Measurements from ENCODE around the gene FASTKD1.

DNA sequence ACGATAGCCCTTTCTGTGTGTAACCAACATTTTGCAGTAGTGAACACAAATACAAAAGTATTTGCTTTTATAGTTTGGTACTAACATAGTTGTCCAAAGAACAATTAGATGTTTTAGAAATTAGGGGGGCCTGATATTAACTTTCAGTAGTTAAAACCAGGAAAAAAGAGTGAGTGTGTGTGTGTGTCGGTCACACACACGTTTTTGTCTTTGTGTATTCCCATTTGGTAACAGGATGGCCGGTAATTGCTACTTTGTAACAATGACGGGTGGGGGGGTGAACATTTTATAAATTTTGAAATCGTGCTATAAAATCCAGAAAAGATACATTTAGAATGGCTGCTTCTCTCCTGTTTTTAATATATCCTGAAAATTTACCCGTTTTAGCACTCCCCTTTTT, 12.0 kb upstream of the FASTKD1 start:
- TF ChIP-seq, protein P1, sequence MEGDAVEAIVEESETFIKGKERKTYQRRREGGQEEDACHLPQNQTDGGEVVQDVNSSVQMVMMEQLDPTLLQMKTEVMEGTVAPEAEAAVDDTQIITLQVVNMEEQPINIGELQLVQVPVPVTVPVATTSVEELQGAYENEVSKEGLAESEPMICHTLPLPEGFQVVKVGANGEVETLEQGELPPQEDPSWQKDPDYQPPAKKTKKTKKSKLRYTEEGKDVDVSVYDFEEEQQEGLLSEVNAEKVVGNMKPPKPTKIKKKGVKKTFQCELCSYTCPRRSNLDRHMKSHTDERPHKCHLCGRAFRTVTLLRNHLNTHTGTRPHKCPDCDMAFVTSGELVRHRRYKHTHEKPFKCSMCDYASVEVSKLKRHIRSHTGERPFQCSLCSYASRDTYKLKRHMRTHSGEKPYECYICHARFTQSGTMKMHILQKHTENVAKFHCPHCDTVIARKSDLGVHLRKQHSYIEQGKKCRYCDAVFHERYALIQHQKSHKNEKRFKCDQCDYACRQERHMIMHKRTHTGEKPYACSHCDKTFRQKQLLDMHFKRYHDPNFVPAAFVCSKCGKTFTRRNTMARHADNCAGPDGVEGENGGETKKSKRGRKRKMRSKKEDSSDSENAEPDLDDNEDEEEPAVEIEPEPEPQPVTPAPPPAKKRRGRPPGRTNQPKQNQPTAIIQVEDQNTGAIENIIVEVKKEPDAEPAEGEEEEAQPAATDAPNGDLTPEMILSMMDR (IDR thresholded peaks at IDR 0.05; ENCODE audit: borderline replicate concordance, extremely low read depth, low read length, poor library complexity, severe bottlenecking), result no peak
- no peak for TF ChIP-seq EZH2 (IDR thresholded peaks at IDR 0.05; ENCODE audit: borderline replicate concordance, low read depth, low read length, severe bottlenecking)

Data from DND-41 (cell line).